Keratinocyte (primary cell): ENCODE results near the gene MYDGF. TPM values are rescaled to one million over a fixed set of nuclear protein-coding genes. Genes with fewer than 3 reads are reported as not detected.
A peak's percentile ranks its signal among the peaks of the same experiment; 100 is the strongest.

Source experiments
- DNase-seq: peaks from one replicate; pipeline ENCODE4 v3.0.0-alpha.2; 2011; ENCODE audit warnings: low read depth, missing footprints, low spot score
- FAIRE-seq: peaks from 2 replicates; lab custom pipeline; 2011; peaks lifted over from hg19 to GRCh38; lab: Jason Lieb, UNC
- H2AFZ ChIP-seq: 2 replicates; pipeline ENCODE4 v1.6.0; 2012; ENCODE audit warnings: low read length, control low read depth, inconsistent platforms; ENCODE audit not compliant: control insufficient read depth
- H3K27ac ChIP-seq: 2 replicates; pipeline ENCODE4 v1.5.1; 2011; ENCODE audit warnings: low read length; ENCODE audit not compliant: control insufficient read depth, insufficient read depth
- H3K27me3 ChIP-seq: 3 replicates; pipeline ENCODE4 v1.6.0; 2011; ENCODE audit warnings: low read length; ENCODE audit not compliant: control insufficient read depth, insufficient read depth; ENCODE audit errors: extremely low read depth
- H3K36me3 ChIP-seq, 2 experiments: 2 replicates in 1 of 2; 3 replicates in 1 of 2; pipeline ENCODE4 v1.5.1; 2011; ENCODE audit warnings: low read length in 2 of 2, mild to moderate bottlenecking in 1 of 2; ENCODE audit not compliant: control insufficient read depth in 2 of 2, insufficient read depth in 2 of 2; ENCODE audit errors: extremely low read depth in 1 of 2
- H3K4me1 ChIP-seq: 3 replicates; pipeline ENCODE4 v1.5.1; 2011; ENCODE audit warnings: low read length; ENCODE audit not compliant: control insufficient read depth, insufficient read depth; ENCODE audit errors: extremely low read depth
- H3K4me2 ChIP-seq: 3 replicates; pipeline ENCODE4 v1.6.0; 2011; ENCODE audit warnings: low read depth, low read length; ENCODE audit not compliant: control insufficient read depth, insufficient read depth; ENCODE audit errors: extremely low read depth
- H3K4me3 ChIP-seq, 3 experiments: fragments of 200-600 bp in 1 of 3; sonication (generic) in 1 of 3; 2 replicates in 2 of 3; 3 replicates in 1 of 3; pipeline ENCODE4 v1.5.1; 2011 to 2016; ENCODE audit warnings: low read length in 3 of 3, mild to moderate bottlenecking in 3 of 3, control low read depth in 2 of 3, inconsistent platforms in 1 of 3, low read depth in 1 of 3, mixed read lengths in 1 of 3, mixed run types in 1 of 3, moderate library complexity in 1 of 3; ENCODE audit not compliant: control insufficient read depth in 2 of 3, insufficient read depth in 2 of 3; ENCODE audit errors: extremely low read depth in 1 of 3
- H3K79me2 ChIP-seq: 2 replicates; pipeline ENCODE4 v1.6.0; 2012; ENCODE audit warnings: low read length; ENCODE audit not compliant: control insufficient read depth, insufficient read depth
- H3K9ac ChIP-seq: 3 replicates; pipeline ENCODE4 v1.6.0; 2011; ENCODE audit warnings: low read length; ENCODE audit not compliant: control insufficient read depth, insufficient read depth; ENCODE audit errors: extremely low read depth
- H3K9me1 ChIP-seq: 3 replicates; pipeline ENCODE4 v1.6.0; 2011; ENCODE audit warnings: low read length; ENCODE audit not compliant: control insufficient read depth, insufficient read depth; ENCODE audit errors: extremely low read depth
- H3K9me3 ChIP-seq: 2 replicates; pipeline ENCODE4 v1.5.1; 2012; ENCODE audit warnings: low read depth, low read length; ENCODE audit not compliant: control insufficient read depth
- H4K20me1 ChIP-seq: 3 replicates; pipeline ENCODE4 v1.6.0; 2011; ENCODE audit warnings: low read length; ENCODE audit not compliant: control insufficient read depth, insufficient read depth; ENCODE audit errors: extremely low read depth
- EZH2 ChIP-seq: IDR thresholded peaks from one replicate; pipeline ENCODE4 v1.6.1; 2012; ENCODE audit warnings: inconsistent platforms, mild to moderate bottlenecking, low read length, moderate library complexity
- dilution Hi-C: fragments of 300-500 bp; cut with MboI; formaldehyde crosslinking; loops from one replicate; pipeline ENCODE4 v1.7.0; 2020; ENCODE audit warnings: low sequenced_read_pairs; ENCODE audit not compliant: extremely low pct_ligation_motif_present
- polyA plus RNA-seq, 5 experiments: library from polyadenylated mRNA; depleted of rRNA in 3 of 5; stranded (reverse) in 3 of 5; stranded (forward) in 1 of 5; unstranded in 1 of 5; fragments of >200 nt; gene quantifications; 1 replicate in 1 of 5; 2 replicates in 3 of 5; 3 replicates in 1 of 5; pipeline versions ENCODE4 v1.2.1 to v1.2.3, GENCODE V29; 2011 to 2012; ENCODE audit warnings: missing spikeins in 2 of 5, low read depth in 1 of 5, low replicate concordance in 1 of 5
- TF ChIP-seq, protein P1 (sequence below), 3 experiments: IDR thresholded peaks in 1 of 3; conservative IDR thresholded peaks in 1 of 3; optimal IDR thresholded peaks in 1 of 3; 2 replicates in 2 of 3; 3 replicates in 1 of 3; pipeline versions ENCODE3 to v1.5.1; 2011; ENCODE audit warnings: low read length in 3 of 3, mild to moderate bottlenecking in 3 of 3, moderate library complexity in 2 of 3, control low read depth in 1 of 3, inconsistent platforms in 1 of 3; ENCODE audit not compliant: insufficient read depth in 2 of 3; ENCODE audit errors: extremely low read depth in 1 of 3

The MYDGF gene
- polyA plus RNA-seq, 1 donor (not counting 4 experiments of a cell fraction or from before 2014, with no cell fraction given) = 85.9 TPM

DNA sequence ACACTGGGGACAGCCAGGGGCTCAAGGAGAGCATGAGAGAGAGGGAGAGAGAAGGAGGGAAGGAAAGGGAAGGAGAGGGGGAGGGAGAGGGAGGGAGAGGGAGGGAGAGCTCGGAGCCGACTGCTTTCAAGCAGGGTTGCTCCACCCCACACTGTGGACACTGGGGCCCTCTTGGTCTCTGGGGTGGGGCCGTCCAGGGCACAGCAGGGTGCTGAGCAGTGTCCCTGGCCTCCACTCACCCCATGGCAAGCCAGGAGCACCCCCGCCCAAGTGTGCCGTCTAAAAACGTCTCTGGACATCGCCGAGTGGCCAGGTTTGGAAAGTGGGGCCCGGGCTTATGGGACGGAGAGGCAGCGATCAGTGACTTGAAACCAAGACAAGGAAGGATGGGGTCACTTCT lies 32.6 kb upstream of the MYDGF start:
- no peak for DNase-seq
- dilution Hi-C loops = no loop called here
- H4K20me1 ChIP-seq = no peaks in the 10 kb centered on the region
- no peak overlapping the region for H3K4me2 ChIP-seq
- peaks cover 35% of the 10 kb centered on the region for H3K4me1 ChIP-seq
- no peak for TF ChIP-seq EZH2
- TF ChIP-seq, protein P1, sequence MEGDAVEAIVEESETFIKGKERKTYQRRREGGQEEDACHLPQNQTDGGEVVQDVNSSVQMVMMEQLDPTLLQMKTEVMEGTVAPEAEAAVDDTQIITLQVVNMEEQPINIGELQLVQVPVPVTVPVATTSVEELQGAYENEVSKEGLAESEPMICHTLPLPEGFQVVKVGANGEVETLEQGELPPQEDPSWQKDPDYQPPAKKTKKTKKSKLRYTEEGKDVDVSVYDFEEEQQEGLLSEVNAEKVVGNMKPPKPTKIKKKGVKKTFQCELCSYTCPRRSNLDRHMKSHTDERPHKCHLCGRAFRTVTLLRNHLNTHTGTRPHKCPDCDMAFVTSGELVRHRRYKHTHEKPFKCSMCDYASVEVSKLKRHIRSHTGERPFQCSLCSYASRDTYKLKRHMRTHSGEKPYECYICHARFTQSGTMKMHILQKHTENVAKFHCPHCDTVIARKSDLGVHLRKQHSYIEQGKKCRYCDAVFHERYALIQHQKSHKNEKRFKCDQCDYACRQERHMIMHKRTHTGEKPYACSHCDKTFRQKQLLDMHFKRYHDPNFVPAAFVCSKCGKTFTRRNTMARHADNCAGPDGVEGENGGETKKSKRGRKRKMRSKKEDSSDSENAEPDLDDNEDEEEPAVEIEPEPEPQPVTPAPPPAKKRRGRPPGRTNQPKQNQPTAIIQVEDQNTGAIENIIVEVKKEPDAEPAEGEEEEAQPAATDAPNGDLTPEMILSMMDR (optimal IDR thresholded peaks at IDR 0.05 in 1 of 3, IDR thresholded peaks at IDR 0.05 in 1 of 3, conservative IDR thresholded peaks at IDR 0.05 in 1 of 3; ENCODE audit: extremely low read depth in 1 of 3, insufficient read depth in 2 of 3, low read length in 3 of 3) = no peak
- H3K9ac ChIP-seq = no peak overlapping the region
- no peak overlapping the region for H3K27ac ChIP-seq
- H3K9me1 ChIP-seq = peaks cover 3% of the 10 kb centered on the region
- H2AFZ ChIP-seq = no peak overlapping the region
- no peaks in the 10 kb centered on the region for H3K9me3 ChIP-seq
- H3K79me2 ChIP-seq = no peaks in the 10 kb centered on the region
- H3K36me3 ChIP-seq = peaks cover 40 to 65% of the 10 kb centered on the region in 2 experiments
- no peaks in the 10 kb centered on the region for H3K27me3 ChIP-seq
- no peak for FAIRE-seq
- H3K4me3 ChIP-seq = no peak overlapping the region

DNA sequence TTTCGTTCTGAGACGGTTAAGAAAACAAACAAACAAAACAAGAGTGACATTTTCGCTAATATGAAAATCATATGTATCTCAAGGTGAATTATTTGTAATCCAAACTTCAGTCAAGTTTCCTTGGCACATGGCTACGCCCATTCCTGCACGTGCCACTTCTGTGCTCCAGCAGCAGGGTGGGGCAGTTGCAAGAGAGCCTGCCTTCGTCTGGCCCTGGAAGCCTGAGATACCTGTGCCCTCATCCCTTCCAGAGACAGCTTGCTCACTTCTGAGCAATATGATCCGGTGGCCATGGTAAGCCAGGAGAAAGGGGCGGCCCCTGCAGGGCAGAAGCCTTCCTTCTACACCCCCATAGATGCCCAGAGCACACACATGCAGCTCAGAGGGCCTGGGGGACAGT lies 31.4 kb upstream of the MYDGF start:
- no peak for TF ChIP-seq EZH2
- TF ChIP-seq, protein P1 (optimal IDR thresholded peaks at IDR 0.05 in 1 of 3, IDR thresholded peaks at IDR 0.05 in 1 of 3, conservative IDR thresholded peaks at IDR 0.05 in 1 of 3; ENCODE audit: extremely low read depth in 1 of 3, insufficient read depth in 2 of 3, low read length in 3 of 3) = peak in 1 of 3 experiments; percentile 1
- Histone ChIP-seq H2AFZ (no peak overlapping the region), H3K79me2 (no peaks in the 10 kb centered on the region), H3K36me3 (peaks cover 42 to 61% of the 10 kb centered on the region in 2 experiments), H3K4me2 (no peak overlapping the region), H3K27ac (peak overlapping the region; percentile 56), H4K20me1 (no peaks in the 10 kb centered on the region), H3K4me1 (peaks cover 45% of the 10 kb centered on the region), H3K9me3 (no peaks in the 10 kb centered on the region), H3K4me3 (no peak overlapping the region), H3K27me3 (no peaks in the 10 kb centered on the region), H3K9ac (no peak overlapping the region), H3K9me1 (no peaks in the 10 kb centered on the region)
- dilution Hi-C loops = no loop called here
- FAIRE-seq = no peak
- no peak for DNase-seq
